ENCODE results near the gene CARM1.

- TF ChIP-seq CTCF (IDR thresholded peaks at IDR 0.05) = no peak
- TF ChIP-seq POLR2A (IDR thresholded peaks at IDR 0.05) = no peak
These were observed 44.5 kb upstream of the CARM1 start for GRCh38 chr19:10826846-10827245.

All from body of pancreas (tissue), 4 donors.